Measurements from ENCODE around the gene GFOD1.

- TF ChIP-seq CTCF (IDR thresholded peaks at IDR 0.05), result no peak
- no peak for TF ChIP-seq POLR2AphosphoS5 (IDR thresholded peaks at IDR 0.05)
- no peak for TF ChIP-seq POLR2A (IDR thresholded peaks at IDR 0.05)
Observed at GRCh38 chr6:13444604-13445003, 42.8 kb downstream of the GFOD1 start.
